BE2C (cell line): Measurements from ENCODE around the gene LMO3. TPM values are rescaled to one million over a fixed set of nuclear protein-coding genes. Genes with fewer than 3 reads are reported as not detected.
A peak's percentile ranks its signal among the peaks of the same experiment; 100 is the strongest.

Experiments
- DNase-seq: peaks from one replicate; pipeline ENCODE4 v3.0.0-alpha.2; 2020
- H3K27me3 ChIP-seq: fragments of 250-450 bp; sonication (Bioruptor Pico); 2 replicates; pipeline ENCODE4 v1.5.1; 2020; ENCODE audit warnings: mild to moderate bottlenecking
- H3K36me3 ChIP-seq: fragments of 250-450 bp; sonication (Bioruptor Pico); 2 replicates; pipeline ENCODE4 v1.5.1; 2020; ENCODE audit warnings: mild to moderate bottlenecking
- H3K4me1 ChIP-seq: fragments of 250-450 bp; sonication (Bioruptor Pico); 2 replicates; pipeline ENCODE4 v1.5.1; 2020
- H3K4me3 ChIP-seq: 2 replicates; pipeline ENCODE4 v1.5.1; 2011; ENCODE audit warnings: low read depth, low read length
- H3K9me3 ChIP-seq: fragments of 250-450 bp; sonication (Bioruptor Pico); 2 replicates; pipeline ENCODE4 v1.5.1; 2020
- CTCF ChIP-seq: IDR thresholded peaks from 2 replicates; pipeline ENCODE4 v1.5.1; 2012; ENCODE audit warnings: mild to moderate bottlenecking, low read depth, low read length
- polyA plus RNA-seq: library from polyadenylated mRNA; unstranded; fragments of >200 nt; gene quantifications from one replicate; pipeline ENCODE4 v1.2.1, GENCODE V29; 2012; ENCODE audit warnings: low read depth, missing spikeins; ENCODE audit not compliant: insufficient read length, insufficient read depth

The LMO3 gene
- polyA plus RNA-seq = 0.79 TPM

- Histone ChIP-seq H3K27me3 (peaks cover 66% of the 10 kb centered on the region), H3K9me3 (no peaks in the 10 kb centered on the region), H3K36me3 (no peaks in the 10 kb centered on the region), H3K4me1 (peaks cover 14% of the 10 kb centered on the region), H3K4me3 (peak within 1 kb of the TSS; percentile 38)
- DNase-seq = no peak
- no peak for TF ChIP-seq CTCF
Measured at GRCh38 chr12:16606117-16606200, at the start of gene LMO3. TSS of gene LMO3 (minus strand) at chr12:16606162. CDS start at chr12:16600860, 5,302 bp downstream.

GRCh38 chr12:16636435-16637055 is 30.6 kb upstream of the LMO3 start:
- H3K4me3 ChIP-seq = no peak overlapping the region
- no peaks in the 10 kb centered on the region for H3K27me3 ChIP-seq
- no peaks in the 10 kb centered on the region for H3K36me3 ChIP-seq
- DNase-seq = no peak
- TF ChIP-seq CTCF = no peak
- no peaks in the 10 kb centered on the region for H3K9me3 ChIP-seq
- no peaks in the 10 kb centered on the region for H3K4me1 ChIP-seq

- TF ChIP-seq CTCF = no peak
Measured at GRCh38 chr12:16634786-16635185, 28.8 kb upstream of the LMO3 start.

GRCh38 chr12:16626991-16627390 is 21.0 kb upstream of the LMO3 start:
- Histone ChIP-seq H3K27me3 (no peaks in the 10 kb centered on the region; the same call in 1 of the 2 replicates), H3K4me3 (no peak overlapping the region), H3K36me3 (no peaks in the 10 kb centered on the region), H3K4me1 (no peaks in the 10 kb centered on the region), H3K9me3 (no peaks in the 10 kb centered on the region)
- DNase-seq = no peak
- no peak for TF ChIP-seq CTCF

More at GRCh38 chr12:16634786-16635185, 28.8 kb upstream of the LMO3 start:
- DNase-seq = no peak
- Histone ChIP-seq H3K9me3 (no peaks in the 10 kb centered on the region), H3K36me3 (no peaks in the 10 kb centered on the region), H3K4me1 (no peaks in the 10 kb centered on the region), H3K4me3 (no peak overlapping the region), H3K27me3 (no peaks in the 10 kb centered on the region)

GRCh38 chr12:16622338-16622737 is 16.4 kb upstream of the LMO3 start:
- Histone ChIP-seq H3K27me3 (no peaks in the 10 kb centered on the region), H3K4me3 (no peak overlapping the region)

GRCh38 chr12:16619537-16619936 is 13.6 kb upstream of the LMO3 start:
- Histone ChIP-seq H3K9me3 (no peaks in the 10 kb centered on the region), H3K4me3 (no peak overlapping the region), H3K4me1 (no peaks in the 10 kb centered on the region), H3K36me3 (no peaks in the 10 kb centered on the region), H3K27me3 (no peaks in the 10 kb centered on the region)
- no peak for TF ChIP-seq CTCF
- DNase-seq = no peak

More at GRCh38 chr12:16622338-16622737, 16.4 kb upstream of the LMO3 start:
- TF ChIP-seq CTCF = no peak
- Histone ChIP-seq H3K4me1 (no peaks in the 10 kb centered on the region), H3K36me3 (no peaks in the 10 kb centered on the region), H3K9me3 (no peaks in the 10 kb centered on the region)
- no peak for DNase-seq
